Activated naive CD8-positive, alpha-beta T cell treated with anti-CD3 and anti-CD28 coated beads, Interleukin-2, amount 10 ng/mL, durations not matched to agents 7 days and 5 days (primary cell): Measurements from ENCODE around the gene ARHGEF26. TPM values are rescaled to one million over a fixed set of nuclear protein-coding genes. Genes with fewer than 3 reads are reported as not detected.

ENCODE experiments used
- ATAC-seq: fragments of 150-1000 bp; cut with Tn5 transposase; one replicate; pipeline ENCODE4 v1.10.0; 2021; ENCODE audit warnings: low read depth, moderate library complexity
- POLR2A ChIA-PET: fragments of 350-600 bp; sonication (Branson Sonifier 250); formaldehyde crosslinking; loops from one replicate; lab custom pipeline; 2021; ENCODE audit warnings: antibody characterized with exemption; lab: Charles Lee
- DNase-seq: peaks from one replicate; pipeline ENCODE4 v3.0.0; 2021
- H3K27ac Mint-ChIP-seq: one replicate; pipeline ENCODE4 v1.8.0; 2022; ENCODE audit warnings: mild to moderate bottlenecking, mixed read lengths
- H3K27me3 Mint-ChIP-seq: one replicate; pipeline ENCODE4 v1.8.0; 2022; ENCODE audit warnings: mild to moderate bottlenecking, moderate library complexity, mixed read lengths
- H3K36me3 Mint-ChIP-seq: one replicate; pipeline ENCODE4 v1.8.0; 2021; ENCODE audit warnings: mild to moderate bottlenecking, mixed read lengths
- H3K4me1 Mint-ChIP-seq: one replicate; pipeline ENCODE4 v1.8.0; 2021; ENCODE audit warnings: mixed read lengths
- H3K4me3 Mint-ChIP-seq: one replicate; pipeline ENCODE4 v1.8.0; 2022; ENCODE audit warnings: mild to moderate bottlenecking, moderate library complexity, mixed read lengths
- H3K9me3 Mint-ChIP-seq: one replicate; pipeline ENCODE4 v1.8.0; 2021; ENCODE audit warnings: mixed read lengths
- total RNA-seq, 2 experiments: library from RNA; stranded (reverse); gene quantifications; one replicate each; pipeline ENCODE4 v1.2.3, GENCODE V29; 2021

Gene ARHGEF26
- total RNA-seq, 2 experiments from 2014 or later, result not detected

DNA sequence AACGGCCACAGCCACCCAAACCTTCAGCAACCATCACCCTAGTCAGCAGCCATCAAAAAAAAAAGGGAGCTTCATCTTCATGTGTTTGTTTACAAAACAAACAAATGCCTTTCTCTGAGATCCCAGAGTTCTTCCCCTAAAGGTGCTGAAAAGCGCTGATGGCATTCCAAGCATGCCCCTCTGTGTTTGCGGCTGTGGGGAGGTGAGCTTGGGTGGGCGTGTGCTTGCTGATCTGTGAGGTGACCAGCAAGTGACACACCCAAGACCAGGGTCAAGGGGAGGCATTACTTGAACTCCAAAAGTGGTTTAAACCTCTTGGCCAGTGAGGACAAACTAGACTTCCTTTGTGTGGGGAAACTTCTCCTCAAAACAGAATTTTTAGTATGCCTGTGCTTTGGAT is 121.6 kb downstream of the ARHGEF26 start:
- H3K36me3 Mint-ChIP-seq, result peaks cover 3% of the 10 kb centered on the region
- H3K4me1 Mint-ChIP-seq, result no peaks in the 10 kb centered on the region
- POLR2A ChIA-PET, result no interaction called here
- H3K4me3 Mint-ChIP-seq, result no peak overlapping the region
- no peak for DNase-seq
- peaks cover 2% of the 10 kb centered on the region for H3K27me3 Mint-ChIP-seq
- ATAC-seq, result no peak
- no peaks in the 10 kb centered on the region for H3K9me3 Mint-ChIP-seq
- H3K27ac Mint-ChIP-seq, result no peak overlapping the region

- no peaks in the 10 kb centered on the region for H3K9me3 Mint-ChIP-seq
- POLR2A ChIA-PET, result no interaction called here
- DNase-seq (no peak), ATAC-seq (no peak)
- no peaks in the 10 kb centered on the region for H3K4me1 Mint-ChIP-seq
- peaks cover 3% of the 10 kb centered on the region for H3K36me3 Mint-ChIP-seq
- no peak overlapping the region for H3K4me3 Mint-ChIP-seq
- peaks cover 2% of the 10 kb centered on the region for H3K27me3 Mint-ChIP-seq
- no peak overlapping the region for H3K27ac Mint-ChIP-seq
These were observed 122.2 kb downstream of the ARHGEF26 start for GRCh38 chr3:154243353-154243752.

DNA sequence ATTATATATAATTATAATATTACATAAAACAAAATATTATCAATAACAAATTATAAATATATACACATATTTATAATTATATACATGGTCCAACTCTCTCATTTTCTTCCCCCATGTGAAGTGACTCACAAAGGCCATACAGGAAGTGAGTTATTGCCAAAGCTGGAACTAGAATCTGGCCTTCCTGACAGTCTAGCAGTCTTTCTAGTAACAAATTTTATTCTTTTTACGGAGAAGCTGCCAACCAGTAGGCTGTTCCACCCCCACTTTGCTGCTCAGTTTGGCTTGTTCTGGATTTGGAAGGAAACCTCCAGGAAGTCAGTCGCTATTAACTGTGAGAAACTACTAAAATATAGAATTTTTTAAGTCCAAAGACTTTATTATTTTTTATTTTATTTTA is 123.5 kb downstream of the ARHGEF26 start:
- H3K4me3 Mint-ChIP-seq, result no peak overlapping the region
- H3K36me3 Mint-ChIP-seq, result peaks cover 6% of the 10 kb centered on the region
- H3K4me1 Mint-ChIP-seq, result no peaks in the 10 kb centered on the region
- ATAC-seq (no peak), DNase-seq (no peak)
- POLR2A ChIA-PET, result no interaction called here
- no peaks in the 10 kb centered on the region for H3K9me3 Mint-ChIP-seq
- no peaks in the 10 kb centered on the region for H3K27me3 Mint-ChIP-seq
- H3K27ac Mint-ChIP-seq, result no peak overlapping the region

DNA sequence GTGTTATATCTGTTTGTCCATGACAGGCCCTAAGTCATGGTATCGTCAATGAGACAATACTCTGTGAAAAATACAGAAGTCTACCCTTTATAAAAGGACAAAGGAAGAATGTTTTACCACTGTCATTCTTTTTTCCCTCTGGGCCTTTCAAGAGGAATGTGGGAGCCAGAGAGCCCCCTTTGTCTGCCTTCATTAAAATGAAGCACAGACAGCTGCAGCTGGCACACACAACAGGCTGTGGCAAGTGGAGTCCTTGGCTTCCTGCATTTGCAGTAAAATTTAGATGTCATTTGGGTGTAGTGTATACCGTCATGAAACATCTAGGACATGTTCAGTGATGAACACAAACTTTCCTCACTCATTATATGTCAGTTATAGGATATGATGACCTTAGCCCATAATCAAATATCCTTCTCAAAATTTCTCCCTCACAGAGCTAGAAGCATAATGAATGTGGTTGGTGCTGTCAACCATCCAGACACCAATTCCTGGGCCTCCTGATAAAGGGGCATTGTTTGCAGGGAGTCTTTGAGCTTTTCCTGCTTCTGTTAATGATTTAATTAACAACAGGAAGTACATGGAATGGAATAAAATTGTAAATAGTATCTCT is 126.7 kb downstream of the ARHGEF26 start:
- no peaks in the 10 kb centered on the region for H3K27me3 Mint-ChIP-seq
- H3K4me1 Mint-ChIP-seq, result peaks cover under 1% of the 10 kb centered on the region
- H3K9me3 Mint-ChIP-seq, result no peaks in the 10 kb centered on the region
- no peak overlapping the region for H3K27ac Mint-ChIP-seq
- no peak overlapping the region for H3K4me3 Mint-ChIP-seq
- ATAC-seq (no peak), DNase-seq (no peak)
- POLR2A ChIA-PET, result no interaction called here
- peaks cover 11% of the 10 kb centered on the region for H3K36me3 Mint-ChIP-seq

DNA sequence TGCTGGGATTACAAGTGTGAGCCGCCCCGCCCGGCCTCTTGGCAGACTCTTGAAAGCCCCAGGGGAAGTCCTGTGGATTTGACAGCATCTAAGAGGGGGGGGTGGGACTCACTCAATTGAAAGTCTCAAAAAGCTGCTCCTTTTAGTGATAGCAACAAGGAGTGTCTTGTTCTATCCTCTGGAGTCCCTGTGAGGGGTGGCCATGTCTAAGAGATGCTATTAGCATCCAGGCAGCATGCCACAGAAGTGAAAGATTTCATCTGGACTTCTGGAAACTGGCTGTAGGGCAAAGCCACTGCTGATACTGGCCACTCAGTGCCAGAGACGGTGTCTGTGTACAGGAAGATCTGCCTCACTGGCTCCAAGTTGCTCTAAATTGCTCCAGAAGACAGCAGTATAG is 129.1 kb downstream of the ARHGEF26 start:
- POLR2A ChIA-PET, result no interaction called here
- no peak for ATAC-seq
- Mint-ChIP-seq H3K9me3 (no peaks in the 10 kb centered on the region), H3K27ac (no peak overlapping the region), H3K36me3 (peaks cover 14% of the 10 kb centered on the region), H3K4me1 (peaks cover 1% of the 10 kb centered on the region), H3K4me3 (no peak overlapping the region), H3K27me3 (no peaks in the 10 kb centered on the region)
- DNase-seq, result no peak

DNA sequence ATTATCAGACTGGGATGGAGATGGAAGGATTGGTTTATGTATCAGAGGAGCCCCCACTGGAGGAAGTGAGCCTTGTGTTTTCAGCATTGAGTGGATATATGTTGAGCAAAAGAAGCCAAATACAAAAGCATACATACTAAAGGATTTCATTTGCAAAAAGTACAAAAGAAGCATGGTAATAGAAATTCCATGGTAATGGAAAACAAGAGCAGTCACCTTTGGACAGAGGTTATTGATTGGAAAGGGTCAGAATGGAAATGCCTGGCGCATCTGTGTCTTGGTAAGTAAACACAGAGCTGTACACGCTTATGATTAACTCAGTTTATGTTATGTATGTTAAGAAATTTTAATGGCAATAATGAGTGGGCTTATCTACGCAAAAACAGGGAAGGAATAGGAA is 130.4 kb downstream of the ARHGEF26 start:
- peaks cover 19% of the 10 kb centered on the region for H3K36me3 Mint-ChIP-seq
- no peak for ATAC-seq
- H3K27me3 Mint-ChIP-seq, result no peaks in the 10 kb centered on the region
- no peaks in the 10 kb centered on the region for H3K9me3 Mint-ChIP-seq
- peaks cover 1% of the 10 kb centered on the region for H3K4me1 Mint-ChIP-seq
- no peak overlapping the region for H3K4me3 Mint-ChIP-seq
- POLR2A ChIA-PET, result no interaction called here
- H3K27ac Mint-ChIP-seq, result no peak overlapping the region
- DNase-seq, result no peak

DNA sequence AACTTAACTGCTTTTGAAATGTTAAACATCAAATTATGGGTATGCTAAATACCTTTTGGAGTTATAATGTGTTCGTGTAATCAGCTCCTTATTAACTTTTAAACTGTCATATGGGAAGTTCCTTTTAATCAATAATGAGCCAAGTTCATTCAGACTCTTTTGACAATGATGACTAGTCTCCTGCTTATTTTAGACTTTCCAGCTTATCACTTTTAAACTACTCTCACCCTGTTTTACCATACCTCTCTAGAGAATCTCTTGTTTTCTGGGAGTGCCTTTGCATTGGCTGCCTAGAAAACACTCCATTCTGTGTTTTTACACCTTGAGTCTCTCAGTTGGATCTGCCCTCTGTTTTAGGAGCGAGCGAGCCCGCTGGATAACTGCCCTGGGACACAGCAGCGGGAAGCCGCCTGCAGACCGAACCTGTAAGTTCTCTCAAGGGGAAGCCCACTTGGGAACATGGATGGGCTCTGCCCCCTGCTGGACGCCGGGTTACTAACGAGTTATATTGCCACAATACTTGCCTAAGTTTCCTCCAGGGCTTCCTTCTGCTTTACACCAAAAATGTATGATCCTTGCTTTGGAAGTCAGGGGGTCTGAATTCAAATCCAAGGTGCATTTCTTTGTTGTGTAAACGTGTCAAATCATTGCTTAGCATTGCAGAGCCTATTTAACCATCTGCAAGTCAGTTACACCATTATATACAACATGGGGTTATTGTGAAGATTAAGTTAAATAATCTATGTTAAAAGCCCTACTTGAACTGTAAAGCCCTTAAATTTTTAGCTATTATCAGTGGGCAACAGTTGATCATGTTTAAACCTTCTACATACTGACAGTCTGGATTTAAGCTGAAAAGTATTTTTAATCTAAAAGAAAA is 131.8 kb downstream of the ARHGEF26 start:
- ATAC-seq (peak; percentile 60), DNase-seq (peak; percentile 72)
- Mint-ChIP-seq H3K27ac (no peak overlapping the region), H3K4me3 (no peak overlapping the region), H3K9me3 (no peaks in the 10 kb centered on the region), H3K36me3 (peaks cover 19% of the 10 kb centered on the region), H3K27me3 (no peaks in the 10 kb centered on the region), H3K4me1 (peaks cover 1% of the 10 kb centered on the region)
- POLR2A ChIA-PET, result interaction anchor here (0.6 kb wide), 1 partner anchor 28 kb away, joined by 3 read pairs; no protein-coding TSS in a partner anchor

DNA sequence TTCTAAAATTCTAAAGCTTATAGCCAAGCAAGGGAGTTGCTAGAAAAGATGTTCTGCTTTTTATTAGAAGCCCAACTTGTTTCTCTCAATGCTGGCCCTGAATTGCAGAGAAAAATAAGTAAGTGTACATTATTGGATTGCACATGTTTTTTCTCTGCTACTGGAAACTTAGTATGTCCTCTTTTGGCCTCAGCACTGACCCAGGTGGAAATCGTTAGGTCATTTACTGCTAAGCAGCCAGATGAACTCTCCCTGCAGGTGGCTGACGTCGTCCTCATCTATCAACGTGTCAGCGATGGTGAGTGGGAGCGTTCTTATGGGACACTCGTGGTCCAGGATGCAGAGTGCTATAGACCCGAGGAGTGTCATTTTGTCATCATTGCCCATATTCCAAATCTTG is 133.3 kb downstream of the ARHGEF26 start:
- ATAC-seq (no peak), DNase-seq (no peak)
- Mint-ChIP-seq H3K9me3 (no peaks in the 10 kb centered on the region), H3K4me1 (peaks cover 1% of the 10 kb centered on the region), H3K27ac (no peak overlapping the region), H3K4me3 (no peak overlapping the region), H3K36me3 (peaks cover 27% of the 10 kb centered on the region), H3K27me3 (no peaks in the 10 kb centered on the region)
- POLR2A ChIA-PET, result no interaction called here

DNA sequence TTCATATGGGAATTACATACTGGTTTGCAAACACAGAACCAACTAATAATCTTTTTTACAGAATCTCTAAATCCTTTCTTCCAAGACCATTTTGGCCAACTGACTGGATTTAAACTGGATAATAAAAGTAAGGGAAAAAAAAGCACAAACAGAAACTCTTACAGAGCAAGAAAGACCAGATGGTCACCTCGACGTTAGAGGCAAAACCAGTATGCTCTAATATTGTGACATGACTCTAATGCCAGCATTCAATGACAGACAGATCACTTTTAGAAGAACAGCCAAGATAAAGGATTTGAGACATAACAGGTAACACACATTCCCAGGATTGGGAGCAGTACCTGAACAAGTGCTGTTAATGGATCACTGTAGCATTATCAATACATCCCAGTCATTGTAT is 152.2 kb downstream of the ARHGEF26 start:
- Mint-ChIP-seq H3K9me3 (no peaks in the 10 kb centered on the region), H3K36me3 (peaks cover 38% of the 10 kb centered on the region), H3K27ac (no peak overlapping the region), H3K4me1 (no peaks in the 10 kb centered on the region), H3K4me3 (no peak overlapping the region), H3K27me3 (no peaks in the 10 kb centered on the region)
- ATAC-seq (no peak), DNase-seq (no peak)
- POLR2A ChIA-PET, result no interaction called here

DNA sequence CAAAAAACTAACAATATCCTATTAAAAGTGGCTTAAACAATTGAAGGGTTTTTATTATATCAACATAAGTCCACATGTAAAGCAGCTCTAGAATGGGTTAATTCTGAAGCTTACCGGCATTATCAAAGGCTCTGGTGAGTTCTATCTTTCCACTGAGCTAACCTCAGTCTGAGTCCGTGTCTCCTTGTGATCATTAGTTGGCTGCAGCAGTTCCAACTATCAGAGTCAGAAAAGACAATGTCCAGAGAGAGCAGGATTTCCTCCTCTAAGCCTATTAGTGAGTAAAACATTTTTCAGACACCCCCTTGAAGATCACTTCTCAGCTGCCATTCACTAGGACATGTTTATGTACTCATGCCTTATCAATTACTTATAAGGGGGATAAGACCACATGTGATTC is 153.2 kb downstream of the ARHGEF26 start:
- DNase-seq (no peak), ATAC-seq (no peak)
- H3K9me3 Mint-ChIP-seq, result no peaks in the 10 kb centered on the region
- H3K27me3 Mint-ChIP-seq, result no peaks in the 10 kb centered on the region
- H3K36me3 Mint-ChIP-seq, result peaks cover 34% of the 10 kb centered on the region
- POLR2A ChIA-PET, result interaction anchor here (0.6 kb wide), 1 partner anchor 42 kb away, joined by 4 read pairs; no protein-coding TSS in a partner anchor
- no peak overlapping the region for H3K4me3 Mint-ChIP-seq
- H3K4me1 Mint-ChIP-seq, result no peaks in the 10 kb centered on the region
- no peak overlapping the region for H3K27ac Mint-ChIP-seq

DNA sequence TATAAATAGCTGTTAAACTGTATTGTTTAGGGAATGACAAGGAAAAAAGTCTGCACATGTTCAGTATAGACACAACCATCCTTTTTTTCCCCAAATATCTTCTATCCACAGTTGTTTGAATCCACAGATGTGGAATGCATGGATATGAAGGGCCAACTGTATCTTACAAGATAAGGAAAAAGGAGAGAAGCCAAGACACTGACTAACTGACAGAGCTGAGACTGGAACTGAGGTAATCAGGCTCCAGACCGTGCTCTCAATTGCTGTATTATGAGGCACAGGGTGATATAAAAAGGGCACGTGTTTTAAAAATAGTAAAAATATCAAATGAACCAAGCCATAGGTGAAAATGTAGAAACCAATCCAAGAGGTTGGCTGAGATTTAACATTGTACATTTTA is 154.1 kb downstream of the ARHGEF26 start:
- Mint-ChIP-seq H3K4me3 (no peak overlapping the region), H3K4me1 (no peaks in the 10 kb centered on the region), H3K27ac (no peak overlapping the region), H3K9me3 (no peaks in the 10 kb centered on the region), H3K36me3 (peaks cover 41% of the 10 kb centered on the region), H3K27me3 (no peaks in the 10 kb centered on the region)
- POLR2A ChIA-PET, result no interaction called here
- ATAC-seq (no peak), DNase-seq (no peak)

GRCh38 chr3:154275965-154276364 is 154.8 kb downstream of the ARHGEF26 start:
- H3K27ac Mint-ChIP-seq, result no peak overlapping the region
- ATAC-seq (no peak), DNase-seq (no peak)
- H3K4me3 Mint-ChIP-seq, result no peak overlapping the region
- peaks cover 41% of the 10 kb centered on the region for H3K36me3 Mint-ChIP-seq
- POLR2A ChIA-PET, result no interaction called here
- H3K9me3 Mint-ChIP-seq, result no peaks in the 10 kb centered on the region
- H3K4me1 Mint-ChIP-seq, result no peaks in the 10 kb centered on the region
- no peaks in the 10 kb centered on the region for H3K27me3 Mint-ChIP-seq

DNA sequence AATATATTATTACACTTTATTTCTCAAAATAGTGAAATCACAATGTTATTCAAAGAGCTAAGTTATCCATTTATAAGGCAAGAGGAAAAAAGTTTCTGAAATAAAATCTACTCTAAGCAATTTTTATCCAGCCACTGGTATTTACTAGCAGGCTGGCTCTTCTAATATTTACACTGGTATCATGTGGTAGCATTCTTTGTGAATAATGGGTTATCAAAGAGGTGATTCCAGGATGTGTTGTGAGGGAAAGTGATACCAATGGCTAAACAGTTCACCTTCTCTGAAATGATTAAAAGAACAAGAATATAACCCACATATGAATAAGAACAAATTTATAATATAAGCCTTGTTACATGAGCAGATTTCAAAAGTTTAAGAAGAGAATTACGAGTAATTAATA is 159.0 kb downstream of the ARHGEF26 start:
- Mint-ChIP-seq H3K9me3 (no peaks in the 10 kb centered on the region), H3K4me3 (no peak overlapping the region), H3K4me1 (peaks cover 2% of the 10 kb centered on the region), H3K27me3 (no peaks in the 10 kb centered on the region), H3K27ac (no peak overlapping the region), H3K36me3 (peaks cover 40% of the 10 kb centered on the region)
- ATAC-seq (no peak), DNase-seq (no peak)
- POLR2A ChIA-PET, result no interaction called here

DNA sequence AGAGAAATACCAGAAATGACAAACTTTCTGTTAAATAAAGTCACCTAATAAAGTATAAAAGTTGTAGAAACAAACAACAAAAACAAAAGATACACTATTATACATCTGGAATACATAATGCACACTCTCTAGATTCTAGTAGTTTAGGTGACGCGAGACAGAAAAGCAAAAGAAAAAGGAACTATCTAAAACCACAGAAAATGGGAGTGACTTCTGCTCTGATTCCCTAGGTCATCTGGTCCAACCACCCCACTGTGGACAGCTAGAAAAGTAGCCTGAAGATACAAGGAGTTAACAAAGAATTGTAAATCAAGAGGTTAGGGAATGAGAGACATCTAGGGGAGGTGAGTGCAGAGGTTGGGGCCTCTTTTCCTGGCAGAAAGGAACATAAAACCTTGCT is 164.0 kb downstream of the ARHGEF26 start:
- Mint-ChIP-seq H3K4me1 (peaks cover 6% of the 10 kb centered on the region), H3K4me3 (no peak overlapping the region), H3K36me3 (peaks cover 32% of the 10 kb centered on the region), H3K9me3 (no peaks in the 10 kb centered on the region), H3K27ac (no peak overlapping the region), H3K27me3 (no peaks in the 10 kb centered on the region)
- DNase-seq (no peak), ATAC-seq (no peak)
- POLR2A ChIA-PET, result no interaction called here
